Fibroblast of lung (primary cell): ENCODE data around the gene SCN7A.

Source experiments
- EZH2 ChIP-seq: IDR thresholded peaks from 2 replicates; pipeline ENCODE4 v1.5.1; 2012; ENCODE audit warnings: low read length, control low read depth, mild to moderate bottlenecking; ENCODE audit errors: missing control alignments
- TF ChIP-seq, protein P1 (sequence below), 2 donors: IDR thresholded peaks in 1 of 2; conservative IDR thresholded peaks in 1 of 2; 1 replicate in 1 of 2; 2 replicates in 1 of 2; pipeline ENCODE4 v1.5.1; 2011 to 2012; ENCODE audit warnings: low read length in 2 of 2, control low read depth in 1 of 2, inconsistent platforms in 1 of 2, low read depth in 1 of 2, mild to moderate bottlenecking in 1 of 2

GRCh38 chr2:166376488-166376828 lies 117.6 kb downstream of the SCN7A start:
- TF ChIP-seq EZH2 = no peak
- TF ChIP-seq, protein P1, sequence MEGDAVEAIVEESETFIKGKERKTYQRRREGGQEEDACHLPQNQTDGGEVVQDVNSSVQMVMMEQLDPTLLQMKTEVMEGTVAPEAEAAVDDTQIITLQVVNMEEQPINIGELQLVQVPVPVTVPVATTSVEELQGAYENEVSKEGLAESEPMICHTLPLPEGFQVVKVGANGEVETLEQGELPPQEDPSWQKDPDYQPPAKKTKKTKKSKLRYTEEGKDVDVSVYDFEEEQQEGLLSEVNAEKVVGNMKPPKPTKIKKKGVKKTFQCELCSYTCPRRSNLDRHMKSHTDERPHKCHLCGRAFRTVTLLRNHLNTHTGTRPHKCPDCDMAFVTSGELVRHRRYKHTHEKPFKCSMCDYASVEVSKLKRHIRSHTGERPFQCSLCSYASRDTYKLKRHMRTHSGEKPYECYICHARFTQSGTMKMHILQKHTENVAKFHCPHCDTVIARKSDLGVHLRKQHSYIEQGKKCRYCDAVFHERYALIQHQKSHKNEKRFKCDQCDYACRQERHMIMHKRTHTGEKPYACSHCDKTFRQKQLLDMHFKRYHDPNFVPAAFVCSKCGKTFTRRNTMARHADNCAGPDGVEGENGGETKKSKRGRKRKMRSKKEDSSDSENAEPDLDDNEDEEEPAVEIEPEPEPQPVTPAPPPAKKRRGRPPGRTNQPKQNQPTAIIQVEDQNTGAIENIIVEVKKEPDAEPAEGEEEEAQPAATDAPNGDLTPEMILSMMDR (conservative IDR thresholded peaks at IDR 0.05 in 1 of 2, IDR thresholded peaks at IDR 0.05 in 1 of 2; ENCODE audit: low read depth in 1 of 2, low read length in 2 of 2) = no peak
